C4-2B (cell line): Measurements from ENCODE around the gene ACOT12.

Source experiments
- H3K27ac ChIP-seq: fragments of 450-650 bp; 2 replicates; pipeline ENCODE4 v1.5.1; 2017
- ZFX ChIP-seq: fragments of 450-650 bp; IDR thresholded peaks from 2 replicates; pipeline ENCODE4 v1.6.1; 2017
- TF ChIP-seq, protein P1 (sequence below): fragments of 450-650 bp; conservative IDR thresholded peaks from 2 replicates; pipeline ENCODE4 v1.5.1; 2017; ENCODE audit warnings: mild to moderate bottlenecking

Gene ACOT12

GRCh38 chr5:81316571-81316970, 77.4 kb downstream of the ACOT12 start:
- no peak overlapping the region for H3K27ac ChIP-seq
- no peak for TF ChIP-seq ZFX
- TF ChIP-seq, protein P1, sequence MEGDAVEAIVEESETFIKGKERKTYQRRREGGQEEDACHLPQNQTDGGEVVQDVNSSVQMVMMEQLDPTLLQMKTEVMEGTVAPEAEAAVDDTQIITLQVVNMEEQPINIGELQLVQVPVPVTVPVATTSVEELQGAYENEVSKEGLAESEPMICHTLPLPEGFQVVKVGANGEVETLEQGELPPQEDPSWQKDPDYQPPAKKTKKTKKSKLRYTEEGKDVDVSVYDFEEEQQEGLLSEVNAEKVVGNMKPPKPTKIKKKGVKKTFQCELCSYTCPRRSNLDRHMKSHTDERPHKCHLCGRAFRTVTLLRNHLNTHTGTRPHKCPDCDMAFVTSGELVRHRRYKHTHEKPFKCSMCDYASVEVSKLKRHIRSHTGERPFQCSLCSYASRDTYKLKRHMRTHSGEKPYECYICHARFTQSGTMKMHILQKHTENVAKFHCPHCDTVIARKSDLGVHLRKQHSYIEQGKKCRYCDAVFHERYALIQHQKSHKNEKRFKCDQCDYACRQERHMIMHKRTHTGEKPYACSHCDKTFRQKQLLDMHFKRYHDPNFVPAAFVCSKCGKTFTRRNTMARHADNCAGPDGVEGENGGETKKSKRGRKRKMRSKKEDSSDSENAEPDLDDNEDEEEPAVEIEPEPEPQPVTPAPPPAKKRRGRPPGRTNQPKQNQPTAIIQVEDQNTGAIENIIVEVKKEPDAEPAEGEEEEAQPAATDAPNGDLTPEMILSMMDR, result no peak

GRCh38 chr5:81315830-81316229, 78.1 kb downstream of the ACOT12 start:
- H3K27ac ChIP-seq, result no peak overlapping the region
- no peak for TF ChIP-seq ZFX
- TF ChIP-seq, protein P1, result no peak

DNA sequence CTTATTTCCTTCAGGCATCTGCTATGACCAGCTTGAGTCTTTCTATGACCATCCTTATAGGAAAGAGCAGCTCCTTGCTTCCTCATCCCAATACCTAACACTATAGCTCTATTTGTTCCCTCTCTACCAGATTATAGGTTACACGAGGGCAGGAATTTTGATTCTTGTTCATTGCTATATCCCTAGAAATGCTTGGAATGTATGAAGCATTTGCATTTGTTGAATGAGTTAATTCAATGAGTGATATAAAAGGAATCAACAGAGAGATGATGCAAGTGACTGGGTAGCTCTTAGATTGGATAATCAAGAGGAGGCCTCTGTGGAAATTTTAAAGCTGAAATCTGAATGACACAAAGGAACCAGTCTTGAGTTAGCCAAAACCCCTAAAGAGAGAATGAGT, 78.6 kb downstream of the ACOT12 start:
- no peak overlapping the region for H3K27ac ChIP-seq
- no peak for TF ChIP-seq ZFX
- TF ChIP-seq, protein P1, result no peak

GRCh38 chr5:81314581-81314980, 79.4 kb downstream of the ACOT12 start:
- no peak overlapping the region for H3K27ac ChIP-seq

GRCh38 chr5:81313686-81314085, 80.2 kb downstream of the ACOT12 start:
- TF ChIP-seq, protein P1, result no peak
- H3K27ac ChIP-seq, result no peak overlapping the region

More at GRCh38 chr5:81314581-81314980, 79.4 kb downstream of the ACOT12 start:
- TF ChIP-seq ZFX, result no peak
- TF ChIP-seq, protein P1, result no peak

- no peak overlapping the region for H3K27ac ChIP-seq
- TF ChIP-seq ZFX, result no peak
- TF ChIP-seq, protein P1, result no peak
Measured at GRCh38 chr5:81313278-81313677, 80.7 kb downstream of the ACOT12 start.

DNA sequence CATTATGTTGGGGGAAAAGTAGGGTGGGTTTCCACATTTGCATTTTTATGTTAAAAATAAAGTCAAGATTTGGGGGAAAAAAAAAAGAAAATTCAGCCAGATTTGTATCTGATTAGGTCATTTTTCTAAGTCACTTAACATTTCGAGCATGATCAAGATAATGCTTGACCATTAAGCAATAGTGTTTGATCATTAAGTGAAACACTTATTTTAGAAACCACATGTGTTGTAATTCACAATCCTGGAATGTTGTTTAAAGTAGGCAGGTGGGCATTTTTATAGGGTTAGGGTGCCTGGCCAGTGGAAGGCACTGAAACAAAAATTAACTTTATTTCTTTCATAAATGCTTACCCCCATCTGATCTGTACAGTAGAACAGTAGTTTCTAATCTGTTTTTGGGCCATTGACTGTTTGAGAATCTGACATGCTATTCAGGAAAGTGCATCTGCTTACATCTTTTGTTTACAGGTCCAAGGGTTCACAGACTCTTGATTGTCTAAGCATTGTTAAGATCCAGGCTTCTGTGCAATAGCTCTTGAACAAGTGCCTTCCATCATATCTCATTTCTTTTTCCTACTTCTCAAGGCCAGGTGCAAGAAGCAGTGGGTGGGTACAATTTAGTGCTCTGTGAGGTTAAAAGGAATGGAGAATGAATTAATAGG, 83.4 kb downstream of the ACOT12 start:
- TF ChIP-seq, protein P1, result no peak
- TF ChIP-seq ZFX, result no peak
- H3K27ac ChIP-seq, result no peak overlapping the region
